ENCODE data around the gene TMEM132D.

Gene TMEM132D

DNA sequence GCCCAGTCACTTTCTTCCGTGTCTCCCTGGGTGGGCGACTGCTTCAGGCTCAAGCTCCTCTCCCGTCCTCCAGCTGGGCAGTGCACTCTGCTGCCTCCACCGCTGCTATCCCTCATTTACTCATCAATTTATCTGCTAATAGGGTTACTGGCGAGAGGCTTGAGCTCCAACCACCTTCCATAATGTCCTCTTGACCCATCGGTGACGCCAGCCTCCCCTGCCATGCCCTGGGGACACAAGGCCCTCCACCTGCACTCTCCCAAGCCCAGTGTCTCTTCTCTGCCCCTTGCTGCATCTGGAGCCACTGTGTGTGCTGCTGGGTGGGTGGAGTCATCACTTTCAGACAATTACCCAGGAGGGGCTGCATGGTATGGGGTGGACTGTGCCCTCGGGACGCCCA lies 78.5 kb downstream of the TMEM132D start:
- no peak for DNase-seq

DNA sequence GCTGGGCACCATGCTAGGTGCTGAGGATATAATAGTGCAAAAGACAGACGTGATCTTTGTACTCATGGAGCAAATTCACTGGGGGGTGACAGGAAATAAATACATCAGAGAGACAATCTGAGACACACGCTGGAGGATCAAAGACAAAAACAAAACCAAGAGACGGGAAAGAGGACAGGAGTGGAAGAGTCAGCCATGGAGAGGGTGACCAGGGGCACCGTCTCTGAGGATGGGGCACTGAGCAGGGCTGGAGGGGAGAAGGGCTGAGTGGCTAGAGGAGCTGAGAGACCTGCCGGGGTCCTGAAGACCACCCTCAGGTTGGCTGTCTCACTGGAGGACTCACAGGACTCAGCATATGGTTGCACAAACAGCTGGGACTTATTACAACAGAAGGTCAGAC lies 81.9 kb downstream of the TMEM132D start:
- no peak for DNase-seq

DNA sequence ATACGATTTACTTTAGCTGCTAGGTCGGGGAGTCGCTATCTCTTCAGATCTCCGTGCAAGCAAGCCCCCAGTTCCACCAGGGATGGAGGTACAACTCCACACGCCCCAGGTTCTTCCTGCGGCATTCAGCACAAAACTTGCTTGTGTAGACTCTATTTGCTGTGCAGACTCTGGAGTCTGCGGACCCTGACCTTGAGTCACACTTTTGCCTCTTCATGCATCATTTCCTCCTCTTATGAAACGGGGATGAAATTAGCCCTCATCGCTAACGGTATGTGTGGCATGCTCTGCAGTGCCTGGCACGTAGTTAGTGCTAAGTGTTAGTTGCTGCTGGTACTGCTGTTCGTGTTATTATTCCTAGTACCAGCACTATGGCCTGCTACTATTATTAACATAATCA lies 84.4 kb downstream of the TMEM132D start:
- DNase-seq: no peak

DNA sequence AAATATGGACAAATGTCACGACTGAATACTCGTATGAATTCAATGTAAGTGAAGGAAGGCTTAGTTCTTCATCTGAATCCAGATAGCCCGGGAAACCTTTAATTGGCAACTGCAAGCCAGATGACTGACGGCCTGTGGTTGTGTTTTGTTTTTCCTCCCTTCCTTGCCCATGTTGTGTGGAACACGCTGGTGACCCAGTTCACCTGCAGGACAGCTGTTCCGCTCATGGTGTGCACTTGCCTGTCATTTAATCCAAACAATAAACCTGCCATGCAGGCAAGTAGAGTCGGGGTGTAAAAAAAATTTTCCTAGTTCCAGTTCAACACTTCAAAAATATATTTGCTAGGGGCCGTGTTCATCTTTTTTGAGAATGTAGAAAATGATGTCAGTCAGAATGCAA lies 88.0 kb downstream of the TMEM132D start:
- DNase-seq: peak; percentile 31

DNA sequence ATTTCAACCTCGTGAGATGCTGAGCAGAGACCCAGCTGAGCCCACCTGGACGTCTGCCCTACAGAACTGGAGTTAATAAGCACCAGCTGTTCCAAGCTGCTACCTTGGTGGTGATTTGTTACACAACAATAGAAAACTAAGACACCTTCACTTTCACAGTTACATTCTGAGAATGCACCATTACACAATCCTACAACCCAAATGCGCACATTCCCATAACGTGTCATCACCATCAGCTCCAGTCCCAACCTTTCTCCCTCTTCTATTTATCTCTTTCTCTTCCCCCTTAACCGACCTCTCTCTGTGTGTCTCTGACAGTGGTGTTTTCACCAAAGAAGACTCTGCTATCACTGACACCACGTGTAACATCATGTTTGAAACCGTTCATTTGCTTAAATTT lies 91.9 kb downstream of the TMEM132D start:
- no peak for DNase-seq

DNA sequence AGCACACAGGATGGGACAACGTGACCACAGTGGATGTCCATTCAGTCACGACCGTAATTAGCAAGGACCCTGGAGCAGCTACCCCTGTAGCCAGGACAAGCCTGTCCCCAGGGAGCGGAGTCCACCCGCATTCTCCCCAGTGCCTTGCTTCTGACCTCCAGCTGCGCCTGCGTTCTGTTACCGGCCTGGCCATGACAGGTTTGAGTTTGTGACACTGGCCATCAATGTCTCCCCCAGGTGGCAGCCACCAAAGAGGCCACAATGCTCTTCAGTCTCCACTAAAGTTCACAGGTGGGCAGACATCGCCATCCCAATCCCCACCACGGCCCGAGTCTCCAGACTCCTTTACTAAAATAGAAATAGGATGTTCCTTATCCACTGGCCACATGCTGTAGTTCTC lies 96.7 kb downstream of the TMEM132D start:
- DNase-seq: no peak

DNA sequence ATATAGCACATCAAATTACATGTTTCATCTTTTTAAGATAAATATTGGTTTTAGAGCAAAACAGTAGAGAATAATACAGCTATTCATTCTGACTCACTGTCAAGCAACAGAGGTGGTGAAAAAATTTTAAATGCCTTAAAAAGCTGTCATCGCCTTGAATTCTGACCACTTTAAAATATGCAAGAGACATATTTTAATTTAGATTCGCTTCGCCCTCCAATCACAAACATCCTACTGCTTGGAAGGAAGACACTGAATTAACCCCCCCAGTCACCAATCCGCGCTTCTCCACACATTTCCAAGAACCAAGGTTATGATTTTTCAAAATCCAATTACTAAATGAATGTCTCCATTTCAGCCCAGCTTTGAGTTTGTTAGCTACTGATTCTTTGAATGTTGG lies 112.4 kb downstream of the TMEM132D start:
- no peak for DNase-seq

DNA sequence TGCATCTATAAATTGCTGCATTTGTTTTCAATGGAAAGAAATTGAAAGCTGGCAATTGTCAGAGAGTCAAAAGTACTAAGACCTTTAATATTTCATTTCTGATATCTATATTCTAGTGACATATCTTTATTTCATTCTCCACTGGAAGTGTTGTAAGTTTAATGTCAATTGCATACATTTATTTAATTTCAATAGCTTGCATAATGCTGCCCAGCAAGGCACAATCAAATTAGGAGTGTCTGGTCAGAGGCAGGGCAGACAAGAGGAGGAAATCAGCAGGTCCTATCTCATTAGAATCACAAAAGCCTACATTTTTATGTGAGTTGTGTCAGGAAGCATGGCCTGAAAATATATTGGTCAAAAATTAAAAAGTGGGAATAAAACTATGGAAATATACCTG lies 112.9 kb downstream of the TMEM132D start:
- DNase-seq: no peak

DNA sequence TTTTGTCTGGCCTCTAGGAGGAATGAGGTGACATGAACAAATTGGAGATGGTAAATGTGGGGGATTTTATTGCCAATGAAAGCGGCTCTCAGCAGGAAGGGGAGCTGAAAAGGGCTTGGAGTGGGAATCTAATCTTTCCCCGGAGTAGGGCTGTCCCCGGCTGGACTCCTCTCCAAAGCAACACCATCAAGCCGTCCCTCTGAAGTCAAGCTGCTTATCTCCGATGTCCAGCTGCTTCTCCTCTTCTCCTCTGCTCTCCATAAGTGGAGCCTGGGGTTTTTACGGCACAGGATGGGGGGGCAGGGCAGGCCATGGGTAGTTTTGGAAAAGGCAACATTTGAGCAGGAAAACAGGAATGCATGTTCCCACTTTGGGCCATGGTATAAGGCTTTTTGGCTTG lies 113.5 kb downstream of the TMEM132D start:
- no peak for DNase-seq

DNA sequence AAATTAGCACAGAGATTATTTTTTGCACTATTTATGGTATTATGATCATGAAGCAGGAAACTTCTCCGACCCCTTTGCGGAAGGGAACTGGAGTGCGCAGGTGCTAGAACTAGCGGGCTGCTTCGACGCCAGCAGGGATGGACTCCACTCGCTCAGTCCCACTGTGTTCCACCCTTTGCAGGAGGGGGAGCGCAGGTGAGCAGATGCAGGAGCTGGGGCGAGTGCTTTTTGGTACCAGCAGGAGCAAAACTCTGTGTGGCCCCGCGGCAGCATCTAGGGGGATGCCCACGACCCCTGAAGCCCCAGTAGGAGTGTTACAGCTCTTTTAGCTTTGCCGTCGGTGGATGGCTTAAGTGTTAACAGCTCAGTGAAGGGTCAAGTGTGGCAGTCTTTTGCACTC lies 113.9 kb downstream of the TMEM132D start:
- DNase-seq: no peak

DNA sequence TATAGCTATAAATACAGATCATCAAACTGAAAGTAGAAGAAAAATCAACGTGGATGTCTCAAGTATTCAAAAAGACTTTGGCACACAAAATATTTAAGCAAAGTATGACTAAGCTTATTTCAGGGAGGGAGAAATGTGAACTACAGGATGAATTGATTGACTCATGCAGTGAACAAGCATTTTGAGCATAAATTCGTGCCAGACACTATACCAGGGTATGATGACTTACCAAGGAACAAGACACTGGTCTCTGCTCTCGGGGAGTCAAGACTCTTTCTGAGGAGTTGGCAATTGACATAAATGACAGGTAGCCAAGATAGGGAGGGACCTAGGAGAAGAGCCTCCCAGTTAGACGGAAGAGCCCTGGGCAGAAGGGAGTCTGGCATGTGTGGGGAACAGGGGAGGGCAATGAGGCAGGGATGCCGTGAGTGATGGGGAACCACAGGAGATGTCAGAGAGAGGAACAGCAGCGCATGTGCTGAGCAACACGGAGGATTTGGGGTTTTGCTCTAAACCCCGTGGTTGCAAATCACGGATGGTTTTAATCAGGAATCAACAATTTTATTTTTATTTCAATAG lies 115.2 kb downstream of the TMEM132D start:
- DNase-seq: no peak

DNA sequence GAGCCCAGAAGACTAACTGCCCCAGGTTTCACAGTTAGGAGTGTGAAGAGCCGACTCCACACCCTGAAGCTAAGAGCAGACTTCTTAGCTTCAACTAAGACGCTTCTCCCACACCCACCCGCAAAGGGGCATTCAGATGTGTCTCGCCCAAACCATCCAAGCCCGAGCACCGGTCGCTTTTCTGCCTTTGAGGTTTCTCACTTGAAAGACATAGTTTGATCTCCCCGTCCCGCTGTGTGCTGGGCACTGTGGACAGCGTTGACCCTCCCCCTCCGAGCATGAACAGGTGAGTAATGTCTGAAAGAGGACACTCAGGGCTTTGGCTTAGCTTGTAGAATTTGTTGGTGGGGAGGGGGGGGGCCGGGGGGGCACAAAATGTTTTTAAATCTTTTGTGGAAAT lies 123.8 kb downstream of the TMEM132D start:
- DNase-seq: no peak

DNA sequence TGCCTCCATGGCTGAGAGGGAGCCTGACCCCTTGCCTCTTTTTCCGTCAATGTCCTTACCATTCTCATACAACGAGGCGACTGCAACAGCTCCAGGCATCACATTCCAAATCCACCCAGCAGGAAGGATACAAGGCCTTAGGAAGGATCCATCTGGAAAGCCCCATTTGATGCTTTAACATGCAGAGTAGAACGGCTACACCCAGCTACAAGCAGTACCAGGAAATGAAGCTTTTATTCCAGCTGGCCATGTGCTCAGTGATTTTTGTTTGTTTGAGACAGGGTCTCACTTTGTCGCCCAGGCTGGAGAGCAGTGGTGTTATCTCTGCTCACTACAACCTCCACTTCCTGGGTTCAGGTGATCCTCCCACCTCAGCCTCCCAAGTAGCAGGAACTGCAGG lies 124.8 kb downstream of the TMEM132D start:
- DNase-seq: no peak

DNA sequence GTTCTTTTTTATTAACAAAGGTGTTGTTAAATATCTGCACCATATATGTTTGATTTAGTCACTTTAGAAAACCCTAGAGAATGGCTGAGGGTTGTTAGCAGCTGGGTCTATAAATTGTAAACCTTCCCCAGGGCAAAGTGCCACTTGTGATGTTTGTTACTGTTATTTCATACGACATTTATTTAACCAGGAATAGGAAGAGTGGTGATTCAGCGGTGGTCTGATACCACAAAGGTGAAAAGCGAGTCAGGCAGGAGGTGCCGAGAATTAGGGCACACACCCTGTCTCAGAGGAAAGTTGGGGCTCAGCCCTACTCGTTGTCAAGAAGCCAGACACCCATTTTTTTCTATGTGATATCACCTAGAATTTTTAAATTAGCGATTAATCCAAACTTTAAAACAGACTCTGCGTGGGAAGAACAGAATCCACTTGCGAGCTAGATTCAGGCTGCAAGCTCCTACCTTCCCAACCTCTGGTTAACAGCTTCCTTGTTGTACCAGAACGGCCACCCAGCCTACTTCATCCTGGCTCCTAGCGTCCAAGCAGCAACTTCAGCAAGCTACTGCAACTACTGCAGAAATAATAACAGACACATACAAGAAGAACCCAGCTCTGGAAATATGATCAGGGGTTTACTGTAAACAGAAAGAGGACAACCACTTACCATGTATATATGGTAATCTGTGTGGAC lies 126.7 kb downstream of the TMEM132D start:
- DNase-seq: peak; percentile 92

DNA sequence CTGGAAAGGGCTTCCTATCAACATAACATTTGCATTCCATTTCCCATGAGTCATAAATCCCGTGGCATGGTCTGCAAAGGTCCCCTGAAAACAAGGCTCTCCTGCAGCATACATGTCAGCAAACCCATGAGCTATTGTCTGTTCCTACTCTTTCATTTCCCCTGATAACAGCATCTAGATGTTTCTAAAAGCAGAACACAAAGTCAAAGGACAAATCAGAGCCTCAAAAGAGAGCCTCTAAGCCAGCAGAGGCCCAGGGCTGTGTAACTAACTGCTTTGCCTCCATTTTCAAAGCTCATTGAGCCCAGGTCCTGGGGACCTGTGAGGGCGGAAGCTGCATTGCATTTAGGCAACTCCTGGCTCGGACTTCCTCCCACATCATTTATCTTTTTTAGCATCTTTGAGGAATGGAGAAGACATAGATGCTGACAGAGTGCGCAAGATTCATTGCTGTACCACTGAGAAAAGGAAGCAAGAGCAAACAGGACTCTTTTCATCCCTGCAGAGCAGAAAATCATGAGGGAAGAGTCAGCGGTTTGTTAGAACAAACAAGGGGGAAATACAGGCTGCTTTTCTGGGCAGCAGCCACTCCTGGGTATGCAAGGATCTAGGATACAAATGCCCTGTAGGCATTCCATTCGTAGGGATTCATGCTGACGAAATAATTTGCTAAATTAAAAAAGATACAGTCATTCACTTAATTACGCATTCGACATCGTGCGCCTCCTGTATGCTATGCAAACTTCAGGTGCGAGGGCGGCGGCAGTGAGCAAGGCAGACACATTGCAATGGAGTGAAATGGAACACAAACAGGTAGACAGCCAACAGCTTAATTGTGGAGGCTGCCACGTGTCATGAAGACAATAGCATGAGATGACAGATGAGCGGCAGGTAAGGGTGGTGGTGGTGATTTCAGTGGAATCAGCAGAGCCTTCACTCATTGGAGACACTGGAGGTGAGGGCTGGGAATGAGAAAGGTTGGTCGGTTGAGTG lies 131.0 kb downstream of the TMEM132D start:
- DNase-seq: no peak

DNA sequence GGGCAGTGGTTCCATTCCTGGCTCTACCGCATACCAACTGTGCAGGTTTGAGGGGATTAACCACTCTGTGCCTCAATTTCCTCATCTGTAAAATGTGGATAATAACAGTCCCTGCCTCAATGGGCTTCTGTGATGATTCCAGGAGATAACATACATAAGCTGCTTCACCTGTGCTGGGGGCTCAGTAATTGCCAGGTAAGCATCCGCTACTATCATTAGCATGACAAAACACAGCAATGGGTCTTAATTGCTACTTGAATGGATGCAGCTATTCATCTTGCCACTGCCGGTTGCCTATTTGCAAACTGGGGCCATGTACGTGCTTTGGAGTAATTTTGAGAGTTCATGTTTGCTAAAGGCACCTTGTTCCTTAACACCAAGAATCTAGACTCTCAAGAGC lies 132.6 kb downstream of the TMEM132D start:
- no peak for DNase-seq

DNA sequence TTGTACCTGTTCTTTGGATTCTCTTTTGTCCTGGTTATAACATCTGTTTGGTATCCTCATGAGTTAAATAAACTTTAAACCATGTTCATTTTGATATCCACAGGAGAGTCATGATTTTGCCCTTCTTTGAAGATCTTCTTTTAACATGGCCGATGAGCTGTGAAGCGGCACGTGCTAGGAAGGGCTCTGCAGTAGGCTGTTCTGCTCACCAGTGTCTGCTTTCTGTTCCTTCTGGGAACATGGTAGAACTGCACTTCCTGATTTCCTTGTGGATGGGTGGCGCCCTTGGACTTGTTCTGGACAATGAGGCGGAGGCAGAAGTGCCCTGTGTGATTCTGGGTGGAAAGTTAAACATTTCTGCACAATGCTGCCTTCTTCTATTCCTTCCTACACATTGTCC lies 138.1 kb downstream of the TMEM132D start:
- no peak for DNase-seq

DNA sequence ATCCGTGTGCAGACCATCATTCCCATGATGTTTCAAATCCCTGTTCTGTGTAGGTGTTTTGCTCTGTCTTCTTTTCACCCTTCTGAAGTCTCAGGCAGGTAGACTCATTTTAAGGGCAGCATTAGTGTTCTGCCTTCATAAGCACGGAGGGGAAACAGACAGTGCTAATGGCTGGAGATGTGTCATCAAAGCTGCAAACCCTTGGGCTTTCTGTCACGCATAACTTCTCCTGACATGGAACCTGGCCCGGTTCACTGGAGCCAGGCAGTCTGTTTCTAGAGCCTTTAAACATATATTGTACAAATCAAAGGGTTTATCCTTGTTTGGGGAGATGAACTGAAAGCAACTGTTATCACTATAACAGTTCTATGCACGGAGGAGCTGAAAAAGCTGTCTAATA lies 141.4 kb downstream of the TMEM132D start:
- DNase-seq: no peak

DNA sequence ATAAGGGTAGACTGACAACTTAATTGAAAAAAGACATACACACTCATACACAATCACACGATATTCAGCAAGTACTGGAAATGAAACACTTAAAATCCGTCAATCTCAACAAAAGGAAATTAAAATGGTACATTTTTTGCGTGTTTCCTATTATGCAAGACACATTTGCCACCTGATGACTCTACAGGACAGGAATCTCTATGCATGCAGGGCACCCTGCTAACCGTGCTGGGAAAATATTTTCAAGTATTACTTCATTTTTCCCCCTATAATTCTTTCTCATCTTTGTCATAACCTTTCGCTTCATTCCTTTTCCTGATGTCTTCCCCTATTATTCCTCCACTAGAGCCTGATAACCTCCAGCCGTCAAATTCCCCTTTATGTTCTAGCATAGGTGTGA lies 150.2 kb downstream of the TMEM132D start:
- DNase-seq: no peak

DNA sequence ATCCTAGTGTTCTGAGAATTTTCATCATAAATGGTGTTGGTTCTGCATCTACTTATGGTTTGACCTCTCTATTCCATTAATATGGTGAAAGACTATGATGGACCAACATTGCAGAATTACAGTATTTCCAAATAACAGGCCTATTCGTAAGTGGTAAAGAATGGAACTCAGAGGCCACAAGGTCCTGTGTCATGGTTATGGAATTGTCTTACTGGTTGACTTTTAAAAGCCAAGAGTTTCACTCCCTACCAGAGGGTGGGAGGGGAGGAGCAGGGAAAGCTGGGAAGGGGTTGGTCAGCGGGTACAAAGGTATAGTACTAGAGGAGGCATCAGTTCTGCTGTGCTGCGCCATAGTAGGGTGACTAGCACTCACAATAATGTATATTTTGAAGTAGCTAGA lies 153.4 kb downstream of the TMEM132D start:
- no peak for DNase-seq

DNA sequence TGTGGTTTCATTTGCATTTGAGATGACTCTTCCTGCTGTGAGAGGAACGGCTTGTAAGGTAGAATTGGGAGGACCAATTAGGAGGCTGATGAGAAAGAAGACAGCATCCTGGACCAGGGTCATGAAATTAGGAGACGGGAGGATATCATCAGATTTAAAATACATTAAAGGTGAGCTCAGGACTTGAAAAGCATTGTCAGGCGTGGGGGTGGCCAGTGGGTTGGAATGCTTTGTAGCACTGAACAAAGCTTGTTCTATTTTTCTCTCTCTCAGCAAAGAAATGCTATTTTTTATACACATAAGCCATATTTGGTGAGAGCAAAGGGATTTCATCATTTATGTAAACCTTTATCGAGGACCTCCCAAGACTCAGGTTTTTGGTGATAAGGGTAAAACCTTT lies 157.5 kb downstream of the TMEM132D start:
- no peak for DNase-seq

DNA sequence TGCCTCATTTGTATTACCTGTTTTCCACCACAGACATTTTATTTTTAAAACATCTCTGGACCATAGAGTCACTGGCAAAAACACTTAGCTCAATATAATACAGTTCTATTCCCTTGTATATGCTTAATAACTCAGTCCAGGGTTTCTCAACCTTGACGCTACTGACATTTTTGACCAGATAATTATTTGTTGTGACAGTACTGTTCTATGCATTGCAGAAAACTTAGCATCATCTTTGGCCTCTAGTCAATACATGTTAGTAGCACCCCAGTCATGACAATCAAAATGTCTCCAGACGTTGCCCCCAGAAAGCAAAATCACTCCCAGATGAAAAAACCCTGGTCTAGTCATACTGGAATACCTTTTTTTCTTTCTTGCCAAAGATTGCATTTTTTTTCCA lies 174.7 kb downstream of the TMEM132D start:
- no peak for DNase-seq

DNA sequence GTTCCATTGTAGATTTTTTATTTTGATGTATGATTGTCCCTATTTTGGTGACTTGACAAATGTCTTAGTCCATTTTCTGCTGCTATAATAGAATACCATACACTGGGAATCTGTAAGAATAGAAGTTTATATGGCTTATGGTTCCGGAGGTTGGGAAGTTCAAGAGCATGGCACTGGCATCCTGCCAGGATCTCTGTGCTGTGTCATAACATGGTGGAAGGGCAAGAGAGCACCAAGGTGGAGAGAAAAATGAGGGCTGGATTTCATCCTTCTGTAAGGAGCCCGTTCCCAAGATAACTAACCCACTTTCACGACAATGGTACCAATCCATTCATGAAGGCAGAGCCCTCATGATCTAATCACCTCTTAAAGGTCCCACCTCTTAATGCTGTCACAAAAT lies 176.7 kb downstream of the TMEM132D start:
- no peak for DNase-seq

DNA sequence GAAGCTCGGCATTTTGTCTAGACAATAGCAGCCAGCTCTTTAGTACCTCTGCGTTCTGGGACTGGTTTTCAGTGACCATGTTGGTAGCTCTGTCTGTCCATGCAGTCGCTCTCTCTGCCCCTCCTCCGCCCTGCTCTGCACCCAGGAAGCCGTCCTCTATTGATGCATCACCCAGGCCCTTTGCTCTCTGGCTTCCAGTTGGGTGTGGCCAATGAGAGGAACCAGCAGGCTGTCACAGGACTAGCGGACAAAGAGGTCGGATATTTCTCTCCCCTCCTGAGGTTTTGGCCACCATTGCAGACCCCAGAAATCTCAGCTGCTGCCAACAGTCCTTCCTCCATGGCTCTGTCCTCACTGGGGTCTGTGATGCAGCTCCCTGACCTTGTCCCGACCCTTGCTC lies 180.6 kb downstream of the TMEM132D start:
- DNase-seq: no peak
